SK-N-MC (cell line): ENCODE results near the gene CDC27.

Experiments used
- DNase-seq: peaks from one replicate; pipeline ENCODE4 v3.0.0-alpha.2; 2011; ENCODE audit warnings: low read depth, low spot score
- H3K27ac ChIP-seq: fragments of 200-600 bp; sonication (generic); 2 replicates; pipeline ENCODE4 v1.5.1; 2016; ENCODE audit warnings: mixed run types
- H3K36me3 ChIP-seq: fragments of 200-600 bp; sonication (generic); 2 replicates; pipeline ENCODE4 v1.6.1; 2017; ENCODE audit warnings: antibody characterized with exemption, low read length, mixed read lengths; ENCODE audit not compliant: insufficient read depth
- H3K4me3 ChIP-seq: fragments of 200-600 bp; sonication (generic); 2 replicates; pipeline ENCODE4 v1.5.1; 2016
- H3K9ac ChIP-seq: fragments of 200-600 bp; sonication (generic); 2 replicates; pipeline ENCODE4 v1.8.0; 2017; ENCODE audit warnings: mixed run types, mixed read lengths; ENCODE audit not compliant: insufficient read length
- H3K9me3 ChIP-seq: fragments of 200-600 bp; sonication (generic); 2 replicates; pipeline ENCODE4 v1.6.1; 2017; ENCODE audit warnings: low read depth, mild to moderate bottlenecking, antibody characterized with exemption, low read length, moderate library complexity, mixed read lengths
- EZH2 ChIP-seq: fragments of 200-600 bp; sonication (generic); IDR thresholded peaks from one replicate; pipeline ENCODE4 v1.6.1; 2017; ENCODE audit warnings: antibody characterized with exemption
- FOXP2 ChIP-seq: optimal IDR thresholded peaks from 2 replicates; pipeline ENCODE3; 2011; ENCODE audit warnings: mild to moderate bottlenecking, moderate library complexity; ENCODE audit not compliant: insufficient read depth; ENCODE audit errors: extremely low read length, control extremely low read depth
- POLR2AphosphoS5 ChIP-seq: IDR thresholded peaks from 2 replicates; pipeline ENCODE4 v1.6.1; 2012; ENCODE audit warnings: mild to moderate bottlenecking, low read depth, low read length, borderline replicate concordance

The CDC27 gene

GRCh38 chr17:47188876-47189731, at the start of gene CDC27:
CDC27 (minus strand) TSS chr17:47189295; CDS start chr17:47189172, 123 bp downstream.
- Histone ChIP-seq H3K9ac (peak within 1 kb of the TSS; percentile 99), H3K4me3 (peak within 1 kb of the TSS; percentile 95), H3K27ac (peak within 1 kb of the TSS; percentile 87), H3K9me3 (no peaks in the 10 kb centered on the region), H3K36me3 (peaks cover 22% of the 10 kb centered on the region)
- TF ChIP-seq FOXP2 (peak; percentile 15), POLR2AphosphoS5 (peak; percentile 84), EZH2 (no peak)
- DNase-seq: peak; percentile 96

GRCh38 chr17:47238321-47239010, 49.4 kb upstream of the CDC27 start:
- TF ChIP-seq FOXP2 (no peak), EZH2 (no peak), POLR2AphosphoS5 (no peak)
- Histone ChIP-seq H3K4me3 (no peak overlapping the region), H3K9me3 (no peaks in the 10 kb centered on the region), H3K36me3 (no peaks in the 10 kb centered on the region), H3K9ac (no peak overlapping the region), H3K27ac (no peak overlapping the region)
- DNase-seq: no peak

- Histone ChIP-seq H3K4me3 (no peak overlapping the region), H3K9me3 (no peaks in the 10 kb centered on the region), H3K27ac (no peak overlapping the region), H3K9ac (no peak overlapping the region), H3K36me3 (no peaks in the 10 kb centered on the region)
- no peak for TF ChIP-seq FOXP2
- TF ChIP-seq POLR2AphosphoS5: no peak
- DNase-seq: no peak
Measured at GRCh38 chr17:47237841-47238240, 48.7 kb upstream of the CDC27 start.

- H3K36me3 ChIP-seq: no peaks in the 10 kb centered on the region
- no peak overlapping the region for H3K27ac ChIP-seq
- H3K9me3 ChIP-seq: no peaks in the 10 kb centered on the region
- TF ChIP-seq EZH2: no peak
- no peak overlapping the region for H3K9ac ChIP-seq
- no peak overlapping the region for H3K4me3 ChIP-seq
- DNase-seq: no peak
Measured at GRCh38 chr17:47235923-47236322, 46.8 kb upstream of the CDC27 start.

- H3K36me3 ChIP-seq: no peaks in the 10 kb centered on the region
- TF ChIP-seq POLR2AphosphoS5 (no peak), EZH2 (no peak), FOXP2 (no peak)
- H3K9me3 ChIP-seq: no peaks in the 10 kb centered on the region
- H3K9ac ChIP-seq: no peak overlapping the region
- H3K27ac ChIP-seq: no peak overlapping the region
- no peak overlapping the region for H3K4me3 ChIP-seq
- no peak for DNase-seq
Measured at GRCh38 chr17:47235506-47235905, 46.4 kb upstream of the CDC27 start.

- TF ChIP-seq EZH2: no peak
- no peak for TF ChIP-seq FOXP2
- TF ChIP-seq POLR2AphosphoS5: no peak
- Histone ChIP-seq H3K4me3 (no peak overlapping the region), H3K9ac (no peak overlapping the region), H3K9me3 (no peaks in the 10 kb centered on the region), H3K36me3 (no peaks in the 10 kb centered on the region), H3K27ac (no peak overlapping the region)
- DNase-seq: no peak
Measured at GRCh38 chr17:47232465-47232864, 43.4 kb upstream of the CDC27 start.

GRCh38 chr17:47231866-47232265, 42.8 kb upstream of the CDC27 start:
- Histone ChIP-seq H3K9ac (no peak overlapping the region), H3K36me3 (no peaks in the 10 kb centered on the region), H3K9me3 (no peaks in the 10 kb centered on the region), H3K4me3 (no peak overlapping the region), H3K27ac (no peak overlapping the region)
- TF ChIP-seq EZH2: no peak
- no peak for TF ChIP-seq FOXP2
- no peak for TF ChIP-seq POLR2AphosphoS5
- DNase-seq: no peak

GRCh38 chr17:47231334-47231733, 42.2 kb upstream of the CDC27 start:
- Histone ChIP-seq H3K27ac (no peak overlapping the region), H3K36me3 (no peaks in the 10 kb centered on the region), H3K9me3 (no peaks in the 10 kb centered on the region), H3K9ac (no peak overlapping the region), H3K4me3 (no peak overlapping the region)
- no peak for DNase-seq
- no peak for TF ChIP-seq FOXP2
- TF ChIP-seq EZH2: no peak
- no peak for TF ChIP-seq POLR2AphosphoS5
